Parathyroid adenoma (tissue), 2 donors: ENCODE results near the gene TMEM114.

Experiments
- H2AFZ ChIP-seq: fragments of 300-600 bp; sonication (generic); one replicate; pipeline ENCODE4 v1.7.0; 2017; ENCODE audit warnings: antibody characterized with exemption, mild to moderate bottlenecking
- H3K27ac ChIP-seq: fragments of 300-600 bp; sonication (generic); one replicate; pipeline ENCODE4 v1.7.0; 2017
- H3K27me3 ChIP-seq: fragments of 300-600 bp; sonication (generic); one replicate; pipeline ENCODE4 v1.7.0; 2017; ENCODE audit warnings: low read length; ENCODE audit not compliant: control insufficient read depth, insufficient read depth
- H3K36me3 ChIP-seq: fragments of 300-600 bp; sonication (generic); one replicate; pipeline ENCODE4 v1.7.0; 2017; ENCODE audit warnings: low read length; ENCODE audit not compliant: control insufficient read depth, insufficient read depth
- H3K4me1 ChIP-seq: fragments of 300-600 bp; sonication (generic); one replicate; pipeline ENCODE4 v1.7.0; 2017; ENCODE audit warnings: control low read depth
- H3K4me2 ChIP-seq: fragments of 300-600 bp; sonication (generic); one replicate; pipeline ENCODE4 v1.7.0; 2017; ENCODE audit warnings: low read length
- H3K4me3 ChIP-seq: fragments of 300-600 bp; sonication (generic); one replicate; pipeline ENCODE4 v1.7.0; 2017; ENCODE audit warnings: low read depth, low read length
- H3K79me2 ChIP-seq: fragments of 300-600 bp; sonication (generic); one replicate; pipeline ENCODE4 v1.7.0; 2017; ENCODE audit warnings: control low read depth
- H3K9ac ChIP-seq: fragments of 300-600 bp; sonication (generic); one replicate; pipeline ENCODE4 v1.7.0; 2017; ENCODE audit warnings: mild to moderate bottlenecking
- H3K9me3 ChIP-seq: fragments of 300-600 bp; sonication (generic); one replicate; pipeline ENCODE4 v1.7.0; 2017; ENCODE audit warnings: low read length; ENCODE audit not compliant: control insufficient read depth
- CTCF ChIP-seq: fragments of 300-600 bp; sonication (generic); IDR thresholded peaks from one replicate; pipeline ENCODE4 v1.7.0; 2017; ENCODE audit warnings: antibody characterized with exemption, mild to moderate bottlenecking
- donor health status: primary hyperparathyroidism.

Gene TMEM114

GRCh38 chr16:8614435-8615029 is 24.2 kb upstream of the TMEM114 start:
- Histone ChIP-seq H3K4me1 (no peaks in the 10 kb centered on the region), H3K27ac (no peak overlapping the region), H3K4me3 (no peak overlapping the region), H3K4me2 (no peak overlapping the region), H3K36me3 (no peaks in the 10 kb centered on the region), H3K79me2 (no peaks in the 10 kb centered on the region), H2AFZ (no peak overlapping the region), H3K9me3 (no peaks in the 10 kb centered on the region), H3K27me3 (no peaks in the 10 kb centered on the region), H3K9ac (no peak overlapping the region)
- TF ChIP-seq CTCF = no peak

GRCh38 chr16:8611886-8612600 is 21.7 kb upstream of the TMEM114 start:
- Histone ChIP-seq H3K4me3 (no peak overlapping the region), H3K9ac (no peak overlapping the region), H3K4me1 (no peaks in the 10 kb centered on the region), H3K36me3 (no peaks in the 10 kb centered on the region), H3K79me2 (no peaks in the 10 kb centered on the region), H3K4me2 (no peak overlapping the region), H3K27me3 (no peaks in the 10 kb centered on the region), H3K9me3 (no peaks in the 10 kb centered on the region), H3K27ac (no peak overlapping the region), H2AFZ (no peak overlapping the region)
- no peak for TF ChIP-seq CTCF

GRCh38 chr16:8611122-8611521 is 20.8 kb upstream of the TMEM114 start:
- no peak overlapping the region for H3K9ac ChIP-seq
- H3K4me3 ChIP-seq = no peak overlapping the region
- H3K27me3 ChIP-seq = no peaks in the 10 kb centered on the region
- no peak overlapping the region for H2AFZ ChIP-seq
- H3K4me2 ChIP-seq = no peak overlapping the region
- H3K9me3 ChIP-seq = no peaks in the 10 kb centered on the region
- no peaks in the 10 kb centered on the region for H3K79me2 ChIP-seq
- H3K36me3 ChIP-seq = no peaks in the 10 kb centered on the region
- no peak overlapping the region for H3K27ac ChIP-seq
- no peaks in the 10 kb centered on the region for H3K4me1 ChIP-seq
- TF ChIP-seq CTCF = no peak

GRCh38 chr16:8607214-8607613 is 16.9 kb upstream of the TMEM114 start:
- H3K4me1 ChIP-seq = no peaks in the 10 kb centered on the region
- H3K36me3 ChIP-seq = no peaks in the 10 kb centered on the region
- H3K27ac ChIP-seq = no peak overlapping the region
- no peaks in the 10 kb centered on the region for H3K9me3 ChIP-seq
- no peak overlapping the region for H2AFZ ChIP-seq
- TF ChIP-seq CTCF = no peak
- no peaks in the 10 kb centered on the region for H3K27me3 ChIP-seq
- no peaks in the 10 kb centered on the region for H3K79me2 ChIP-seq
- no peak overlapping the region for H3K4me3 ChIP-seq
- no peak overlapping the region for H3K4me2 ChIP-seq
- no peak overlapping the region for H3K9ac ChIP-seq

- no peak overlapping the region for H3K27ac ChIP-seq
- H3K27me3 ChIP-seq = no peaks in the 10 kb centered on the region
- H3K9ac ChIP-seq = no peak overlapping the region
- H3K79me2 ChIP-seq = no peaks in the 10 kb centered on the region
- no peak overlapping the region for H3K4me3 ChIP-seq
- H3K36me3 ChIP-seq = no peaks in the 10 kb centered on the region
- H3K4me2 ChIP-seq = no peak overlapping the region
- TF ChIP-seq CTCF = no peak
- no peaks in the 10 kb centered on the region for H3K4me1 ChIP-seq
- no peak overlapping the region for H2AFZ ChIP-seq
- H3K9me3 ChIP-seq = no peaks in the 10 kb centered on the region
These were observed 15.2 kb upstream of the TMEM114 start for GRCh38 chr16:8605554-8605953.
